Adipose tissue (tissue), 3 donors: Measurements from ENCODE around the gene RARG. TPM values are rescaled to one million over a fixed set of nuclear protein-coding genes. Genes with fewer than 3 reads are reported as not detected.

Source experiments
- H3K27ac ChIP-seq: one replicate; pipeline ENCODE4 v1.5.1; 2013; ENCODE audit warnings: low read depth, low read length
- WGBS, 3 donors: extraction: QIAGEN DNeasy Blood & Tissue Kit; methylation state at CpG; one replicate each; pipeline ENCODE4 v1.1.7; 2013; 5-methylcytosine and 5-hydroxymethylcytosine counted together
- polyA plus RNA-seq, 3 donors: library from polyadenylated mRNA; stranded (reverse); fragments of 200-250 nt; gene quantifications; one replicate each; pipeline ENCODE4 v1.2.3, GENCODE V29; 2013
- donor health status: healthy with polysubstance abuse.
- donor health status: Bipolar disorder and iron deficiency.
- donor health status: healthy.

RARG gene
- polyA plus RNA-seq, 3 donors, result 4.5 to 31.0 (median 9.4) TPM

GRCh38 chr12:53227341-53227740, 4.7 kb downstream of the RARG start:
- WGBS, 3 donors, result 91 to 96% (median 95%) methylated on average over 11 of the region's 11 CpGs
- no peak overlapping the region for H3K27ac ChIP-seq

GRCh38 chr12:53226815-53227214, 5.2 kb downstream of the RARG start:
- 91 to 98% (median 94%) methylated on average over 4 of the region's 4 CpGs for WGBS, 3 donors

GRCh38 chr12:53225635-53226424, 6.2 kb downstream of the RARG start:
- no peak overlapping the region for H3K27ac ChIP-seq
- WGBS, 3 donors, result 89 to 93% (median 91%) methylated on average over 10 of the region's 10 CpGs

More at GRCh38 chr12:53226815-53227214, 5.2 kb downstream of the RARG start:
- no peak overlapping the region for H3K27ac ChIP-seq

GRCh38 chr12:53224897-53225634, 6.9 kb downstream of the RARG start:
- 80 to 89% (median 84%) methylated on average over 10 of the region's 10 CpGs for WGBS, 3 donors

GRCh38 chr12:53224061-53224896, 7.7 kb downstream of the RARG start:
- WGBS, 3 donors, result 68 to 74% (median 68%) methylated on average over 11 of the region's 11 CpGs
- peak overlapping the region; percentile 68 for H3K27ac ChIP-seq

More at GRCh38 chr12:53224897-53225634, 6.9 kb downstream of the RARG start:
- H3K27ac ChIP-seq, result no peak overlapping the region

GRCh38 chr12:53223389-53224060, 8.5 kb downstream of the RARG start:
- H3K27ac ChIP-seq, result peak overlapping the region; percentile 68
- WGBS, 3 donors, result 12 to 34% (median 13%) methylated on average over 12 to 16 of the region's 16 CpGs

GRCh38 chr12:53222806-53223261, 9.2 kb downstream of the RARG start:
- 63 to 73% (median 63%) methylated on average over 4 of the region's 4 CpGs for WGBS, 3 donors
- H3K27ac ChIP-seq, result peak overlapping the region; percentile 24

- WGBS, 3 donors, result 38 to 61% (median 38%) methylated on average over 5 of the region's 5 CpGs
- H3K27ac ChIP-seq, result peak overlapping the region; percentile 59
Observed at GRCh38 chr12:53222170-53222721, 9.8 kb downstream of the RARG start.

GRCh38 chr12:53221203-53222080, 10.6 kb downstream of the RARG start:
- 1% methylated on average over 56 to 72 of the region's 72 CpGs for WGBS, 3 donors
- peak overlapping the region; percentile 90 for H3K27ac ChIP-seq

- H3K27ac ChIP-seq, result peak overlapping the region; percentile 90
- 0% methylated on average over 40 to 42 of the region's 42 CpGs for WGBS, 3 donors
Observed at GRCh38 chr12:53220694-53221202, 11.3 kb downstream of the RARG start.

GRCh38 chr12:53219956-53220693, 11.9 kb downstream of the RARG start:
- H3K27ac ChIP-seq, result peak overlapping the region; percentile 7
- WGBS, 3 donors, result 0% methylated on average over 40 to 49 of the region's 53 CpGs

- 2 to 18% (median 6%) methylated on average over 27 of the region's 27 CpGs for WGBS, 3 donors
- no peak overlapping the region for H3K27ac ChIP-seq
Observed at GRCh38 chr12:53219292-53219955, 12.6 kb downstream of the RARG start.

- WGBS, 3 donors, result 31 to 59% (median 52%) methylated on average over 30 of the region's 30 CpGs
- no peak overlapping the region for H3K27ac ChIP-seq
Observed at GRCh38 chr12:53218551-53219291, 13.3 kb downstream of the RARG start.

GRCh38 chr12:53217931-53218307, 14.1 kb downstream of the RARG start:
- 41 to 52% (median 47%) methylated on average over 3 of the region's 3 CpGs for WGBS, 3 donors
- no peak overlapping the region for H3K27ac ChIP-seq
